Endothelial cell of umbilical vein (primary cell): ENCODE measurements around the gene KRT76. TPM values are rescaled to one million over a fixed set of nuclear protein-coding genes. Genes with fewer than 3 reads are reported as not detected.

ENCODE experiments used
- BruUV-seq: library from RNA; stranded (reverse); fragments of 400-500 nt; replicated peaks from 2 replicates; lab custom pipeline; 2021; lab: Mats Ljungman, UMichigan
- CTCF ChIA-PET: fragments of 300-600, 350-600 bp; sonication (Branson Sonifier 250); formaldehyde crosslinking; loops from one replicate; lab custom pipeline; 2021; ENCODE audit warnings: antibody characterized with exemption, inconsistent platforms; lab: Charles Lee
- POLR2A ChIA-PET: fragments of 300-600, 350-600 bp; sonication (Branson Sonifier 250); formaldehyde crosslinking; loops from one replicate; lab custom pipeline; 2021; ENCODE audit warnings: antibody characterized with exemption, inconsistent platforms; lab: Charles Lee
- DNase-seq: peaks from one replicate; pipeline ENCODE4 v3.0.0-alpha.2; 2011; ENCODE audit warnings: low read depth, low spot score
- FAIRE-seq: peaks from 2 replicates; lab custom pipeline; 2011; peaks lifted over from hg19 to GRCh38; lab: Jason Lieb, UNC
- H2AFZ ChIP-seq: 2 replicates; pipeline ENCODE4 v1.6.0; 2012; ENCODE audit warnings: low read depth, low read length, control low read depth, inconsistent platforms
- H3K27ac ChIP-seq: 2 replicates; pipeline ENCODE4 v1.5.1; 2011; ENCODE audit warnings: low read depth, mild to moderate bottlenecking, control low read depth, low read length, moderate library complexity; ENCODE audit not compliant: insufficient read depth
- H3K27me3 ChIP-seq, 2 experiments: 2 replicates each; pipeline versions ENCODE4 v1.6.0 to v1.6.1; 2011; ENCODE audit warnings: low read length in 2 of 2, mixed read lengths in 1 of 2; ENCODE audit not compliant: control insufficient read depth in 2 of 2, insufficient read depth in 2 of 2
- H3K36me3 ChIP-seq, 2 experiments: 2 replicates in 1 of 2; 3 replicates in 1 of 2; pipeline ENCODE4 v1.5.1; 2011; ENCODE audit warnings: low read length in 2 of 2, mild to moderate bottlenecking in 1 of 2, moderate library complexity in 1 of 2; ENCODE audit not compliant: control insufficient read depth in 2 of 2, insufficient read depth in 2 of 2; ENCODE audit errors: extremely low read depth in 1 of 2
- H3K4me1 ChIP-seq: 3 replicates; pipeline ENCODE4 v1.5.1; 2011; ENCODE audit warnings: mild to moderate bottlenecking, low read length; ENCODE audit not compliant: control insufficient read depth, insufficient read depth; ENCODE audit errors: extremely low read depth
- H3K4me2 ChIP-seq: 2 replicates; pipeline ENCODE4 v1.6.1; 2011; ENCODE audit warnings: low read length, control low read depth, mixed read lengths; ENCODE audit not compliant: insufficient read depth
- H3K4me3 ChIP-seq, 3 experiments: fragments of 200-600 bp in 1 of 3; sonication (generic), shearing (Covaris generic) in 1 of 3; replicated peaks in 1 of 3; 2 replicates each; pipeline ENCODE4 v1.5.1; 2011 to 2016; ENCODE audit warnings: control low read depth in 3 of 3, low read length in 3 of 3, mild to moderate bottlenecking in 2 of 3, inconsistent platforms in 1 of 3, low read depth in 1 of 3, moderate library complexity in 1 of 3; ENCODE audit not compliant: insufficient read depth in 1 of 3
- H3K79me2 ChIP-seq: 2 replicates; pipeline ENCODE4 v1.6.0; 2012; ENCODE audit warnings: low read length, inconsistent platforms; ENCODE audit not compliant: control insufficient read depth, insufficient read depth
- H3K9ac ChIP-seq: replicated peaks from 2 replicates; pipeline ENCODE3; 2011; ENCODE audit warnings: low read length, control low read depth; ENCODE audit not compliant: insufficient read depth; ENCODE audit errors: extremely low read depth
- H3K9me1 ChIP-seq: replicated peaks from 3 replicates; pipeline ENCODE4 v1.6.0; 2011; ENCODE audit warnings: mild to moderate bottlenecking, low read length; ENCODE audit not compliant: control insufficient read depth, insufficient read depth; ENCODE audit errors: extremely low read depth
- H3K9me3 ChIP-seq: replicated peaks from 2 replicates; pipeline ENCODE4 v1.5.1; 2012; ENCODE audit warnings: low read length, inconsistent platforms; ENCODE audit not compliant: control insufficient read depth, insufficient read depth
- H4K20me1 ChIP-seq: replicated peaks from 2 replicates; pipeline ENCODE3; 2011; ENCODE audit warnings: mild to moderate bottlenecking, low read length; ENCODE audit not compliant: control insufficient read depth, insufficient read depth; ENCODE audit errors: extremely low read depth
- CTCF ChIP-seq, 2 donors: IDR thresholded peaks; 1 replicate in 1 of 2; 2 replicates in 1 of 2; pipeline ENCODE4 v1.5.1; 2011; ENCODE audit warnings: low read length in 2 of 2, mild to moderate bottlenecking in 2 of 2, moderate library complexity in 2 of 2, control low read depth in 1 of 2, inconsistent platforms in 1 of 2, low read depth in 1 of 2; ENCODE audit not compliant: insufficient read depth in 1 of 2; ENCODE audit errors: extremely low read depth in 1 of 2
- EZH2 ChIP-seq: IDR thresholded peaks from 2 replicates; pipeline ENCODE4 v1.6.1; 2012; ENCODE audit warnings: borderline replicate concordance, low read depth, mild to moderate bottlenecking, moderate library complexity, low read length, inconsistent platforms; ENCODE audit not compliant: severe bottlenecking
- FOS ChIP-seq: IDR thresholded peaks from 2 replicates; pipeline ENCODE4 v1.6.1; 2011; ENCODE audit warnings: mild to moderate bottlenecking, low read length, moderate library complexity, borderline replicate concordance; ENCODE audit not compliant: insufficient read depth
- GATA2 ChIP-seq: IDR thresholded peaks from 2 replicates; pipeline ENCODE4 v1.7.0; 2011; ENCODE audit warnings: low read depth, mild to moderate bottlenecking, moderate library complexity, mixed read lengths, low read length; ENCODE audit not compliant: insufficient read length, insufficient read depth
- JUN ChIP-seq: IDR thresholded peaks from 2 replicates; pipeline ENCODE4 v1.6.1; 2011; ENCODE audit warnings: borderline replicate concordance, low read depth; ENCODE audit not compliant: insufficient read length, insufficient read depth
- MAX ChIP-seq: IDR thresholded peaks from 2 replicates; pipeline ENCODE4 v1.6.1; 2011; ENCODE audit not compliant: insufficient read depth, insufficient read length
- MYC ChIP-seq: IDR thresholded peaks from one replicate; pipeline ENCODE4 v1.6.1; 2011; ENCODE audit warnings: mild to moderate bottlenecking, low read depth, low read length
- POLR2A ChIP-seq: IDR thresholded peaks from 2 replicates; pipeline ENCODE4 v1.6.1; 2012; ENCODE audit warnings: low read depth, mild to moderate bottlenecking, control low read depth, low read length
- POLR2AphosphoS5 ChIP-seq: IDR thresholded peaks from 2 replicates; pipeline ENCODE4 v1.6.1; 2012; ENCODE audit warnings: low read depth, mild to moderate bottlenecking, control low read depth, low read length, moderate library complexity; ENCODE audit not compliant: insufficient read depth
- dilution Hi-C: fragments of 300-500 bp; cut with MboI; formaldehyde crosslinking; loops from one replicate; pipeline ENCODE4 v1.15.0; 2019; ENCODE audit warnings: low sequenced_read_pairs; ENCODE audit not compliant: extremely low pct_ligation_motif_present
- intact Hi-C: fragments of 100-400 bp; cut with micrococcal nuclease; formaldehyde crosslinking; loops from one replicate; pipeline ENCODE4 v1.10.0; 2022
- polyA plus RNA-seq, 4 experiments: library from polyadenylated mRNA; depleted of rRNA in 3 of 4; stranded (reverse) in 3 of 4; unstranded in 1 of 4; fragments of >200 nt; gene quantifications; 2 replicates each; pipeline versions ENCODE4 v1.2.1 to v1.2.3, GENCODE V29; 2011 to 2012; ENCODE audit warnings: missing spikeins in 1 of 4
- total RNA-seq: library from RNA; stranded (reverse); gene quantifications from 2 replicates; pipeline ENCODE4 v1.2.3, GENCODE V29; 2021

KRT76 gene
- total and polyA plus RNA-seq, 2 donors (not counting 3 experiments of a cell fraction or from before 2014, with no cell fraction given), result not detected

- Histone ChIP-seq H3K9me3 (no peaks in the 10 kb centered on the region), H3K27me3 (no peaks in the 10 kb centered on the region), H3K36me3 (no peaks in the 10 kb centered on the region), H3K79me2 (no peaks in the 10 kb centered on the region), H3K9me1 (no peaks in the 10 kb centered on the region), H3K4me1 (no peaks in the 10 kb centered on the region), H3K4me3 (no peak overlapping the region), H3K4me2 (no peak overlapping the region), H3K9ac (no peak overlapping the region), H4K20me1 (no peaks in the 10 kb centered on the region), H2AFZ (no peak overlapping the region), H3K27ac (no peak overlapping the region)
- CTCF ChIA-PET, result no interaction called here
- intact Hi-C loops, result no loop called here
- DNase-seq, result peak; percentile 39
- POLR2A ChIA-PET, result no interaction called here
- BruUV-seq, result no TSS peak
- FAIRE-seq, result peak; percentile 91
- dilution Hi-C loops, result no loop called here
- TF ChIP-seq POLR2AphosphoS5 (no peak), MYC (no peak), EZH2 (no peak), MAX (no peak), FOS (no peak), JUN (no peak), POLR2A (no peak), CTCF (IDR thresholded peaks at IDR 0.05; ENCODE audit: extremely low read depth in 1 of 2, insufficient read depth in 1 of 2, low read depth in 1 of 2, low read length in 2 of 2) (no peak), GATA2 (no peak)
Measured at GRCh38 chr12:52741375-52742195, 35.6 kb downstream of the KRT76 start.
